Fibroblast of lung (primary cell): ENCODE data around the gene CALML6. TPM values are rescaled to one million over a fixed set of nuclear protein-coding genes. Genes with fewer than 3 reads are reported as not detected.

Source experiments
- DNase-seq, 2 donors: peaks; one replicate each; pipeline versions ENCODE4 v3.0.0 to v3.0.0-alpha.2; 2010; ENCODE audit warnings: low read depth in 2 of 2
- H2AFZ ChIP-seq: 2 replicates; pipeline ENCODE4 v1.5.1; 2012; ENCODE audit warnings: low read length, control low read depth, inconsistent platforms
- H3K27ac ChIP-seq: 2 replicates; pipeline ENCODE4 v1.5.1; 2011; ENCODE audit warnings: low read length, control low read depth; ENCODE audit not compliant: insufficient read depth
- H3K27me3 ChIP-seq: 2 replicates; pipeline ENCODE4 v1.5.1; 2011; ENCODE audit warnings: mild to moderate bottlenecking, low read length; ENCODE audit not compliant: control insufficient read depth, insufficient read depth
- H3K36me3 ChIP-seq: 2 replicates; pipeline ENCODE4 v1.5.1; 2011; ENCODE audit warnings: low read length; ENCODE audit not compliant: control insufficient read depth, insufficient read depth
- H3K4me1 ChIP-seq: 2 replicates; pipeline ENCODE4 v1.5.1; 2011; ENCODE audit warnings: low read length; ENCODE audit not compliant: control insufficient read depth, insufficient read depth; ENCODE audit errors: extremely low read depth
- H3K4me2 ChIP-seq: 2 replicates; pipeline ENCODE4 v1.5.1; 2011; ENCODE audit warnings: low read length, control low read depth; ENCODE audit not compliant: insufficient read depth; ENCODE audit errors: extremely low read depth
- H3K4me3 ChIP-seq, 4 experiments: fragments of 200-600 bp in 1 of 4; sonication (generic) in 1 of 4; replicated peaks in 1 of 4; 2 replicates each; pipeline ENCODE4 v1.5.1; 2011 to 2016; ENCODE audit warnings: low read length in 4 of 4, low read depth in 3 of 4, mild to moderate bottlenecking in 3 of 4, control low read depth in 2 of 4, inconsistent platforms in 1 of 4, mixed read lengths in 1 of 4; ENCODE audit not compliant: insufficient read depth in 1 of 4; ENCODE audit errors: control extremely low read depth in 1 of 4
- H3K79me2 ChIP-seq: 2 replicates; pipeline ENCODE4 v1.5.1; 2012; ENCODE audit warnings: mild to moderate bottlenecking, low read length, inconsistent platforms; ENCODE audit not compliant: control insufficient read depth, insufficient read depth
- H3K9ac ChIP-seq: 2 replicates; pipeline ENCODE4 v1.5.1; 2011; ENCODE audit warnings: mild to moderate bottlenecking, low read length, control low read depth; ENCODE audit not compliant: insufficient read depth
- H3K9me3 ChIP-seq: 2 replicates; pipeline ENCODE4 v1.5.1; 2012; ENCODE audit warnings: low read depth, low read length; ENCODE audit not compliant: control insufficient read depth, insufficient read depth
- H4K20me1 ChIP-seq: 2 replicates; pipeline ENCODE4 v1.5.1; 2011; ENCODE audit warnings: low read length; ENCODE audit not compliant: control insufficient read depth, insufficient read depth; ENCODE audit errors: extremely low read depth
- CTCF ChIP-seq, 2 donors: IDR thresholded peaks in 1 of 2; conservative IDR thresholded peaks in 1 of 2; 1 replicate in 1 of 2; 2 replicates in 1 of 2; pipeline ENCODE4 v1.5.1; 2011 to 2012; ENCODE audit warnings: low read length in 2 of 2, control low read depth in 1 of 2, inconsistent platforms in 1 of 2, low read depth in 1 of 2, mild to moderate bottlenecking in 1 of 2
- EZH2 ChIP-seq: IDR thresholded peaks from 2 replicates; pipeline ENCODE4 v1.5.1; 2012; ENCODE audit warnings: low read length, control low read depth, mild to moderate bottlenecking; ENCODE audit errors: missing control alignments
- polyA plus RNA-seq, 2 donors: library from polyadenylated mRNA; depleted of rRNA in 1 of 2; stranded (reverse) in 1 of 2; unstranded in 1 of 2; fragments of >200 nt; gene quantifications; 2 replicates each; pipeline ENCODE4 v1.2.1, GENCODE V29; 2011 to 2012; ENCODE audit warnings: missing spikeins in 1 of 2
- total RNA-seq: library from RNA; depleted of rRNA; stranded (reverse); fragments of >200 nt; gene quantifications from 2 replicates; pipeline ENCODE4 v1.2.1, GENCODE V29; 2014

Gene CALML6
- total and polyA plus RNA-seq, 2 donors (not counting 1 experiment from before 2014, with no cell fraction given) = 0.09 to 0.17 TPM

DNA sequence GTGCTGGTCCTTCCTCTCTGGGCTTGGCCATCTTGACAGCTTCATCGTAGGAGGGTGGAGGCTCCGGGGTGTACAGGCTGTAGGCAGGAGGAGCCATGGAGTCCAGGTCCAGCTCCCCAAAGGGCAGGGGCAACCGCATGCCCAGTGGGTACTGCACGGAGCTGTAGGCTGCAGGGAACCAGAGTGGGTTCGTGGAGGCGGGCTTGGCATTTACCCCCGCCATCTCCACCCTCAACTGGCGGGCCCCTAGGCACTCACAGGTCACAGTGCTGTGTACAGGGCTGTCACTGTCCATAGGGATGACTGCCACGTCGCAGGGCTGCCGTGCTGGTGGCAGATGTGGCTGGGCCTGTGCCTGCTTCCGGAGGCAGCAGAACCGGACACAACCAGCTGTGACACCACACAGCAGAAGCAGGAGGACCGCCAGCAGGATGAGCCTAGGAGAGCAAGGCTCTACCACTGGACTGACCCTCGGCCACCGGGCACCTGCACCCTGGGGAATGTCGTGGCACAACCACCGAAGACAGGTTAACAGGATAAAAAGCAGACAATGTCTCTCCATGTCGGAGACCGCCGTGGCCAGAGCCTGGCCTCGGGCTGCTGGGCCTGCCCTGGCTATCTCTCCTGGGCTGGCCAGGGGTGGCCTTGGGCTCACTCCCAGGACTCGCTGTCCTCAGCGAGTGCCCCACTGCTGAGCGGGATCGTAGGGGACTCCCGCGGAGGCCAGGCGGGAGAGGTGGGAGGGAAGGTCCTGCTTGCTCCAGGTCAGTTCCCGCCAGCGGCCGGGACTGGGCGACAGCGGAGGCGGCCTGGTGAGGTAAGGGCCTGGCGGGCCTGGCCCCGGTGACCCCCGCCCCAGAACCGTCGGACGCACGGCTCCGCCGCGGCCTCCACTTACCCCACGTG lies 3.2 kb downstream of the CALML6 start:
- no peak overlapping the region for H3K27ac ChIP-seq
- H3K79me2 ChIP-seq = no peaks in the 10 kb centered on the region
- peaks cover 4% of the 10 kb centered on the region for H3K27me3 ChIP-seq
- TF ChIP-seq EZH2 (no peak), CTCF (conservative IDR thresholded peaks at IDR 0.05 in 1 of 2, IDR thresholded peaks at IDR 0.05 in 1 of 2; ENCODE audit: low read depth in 1 of 2, low read length in 2 of 2) (no peak)
- DNase-seq = no peak
- no peak overlapping the region for H3K9ac ChIP-seq
- H3K36me3 ChIP-seq = no peaks in the 10 kb centered on the region
- no peak overlapping the region for H2AFZ ChIP-seq
- peaks cover 6% of the 10 kb centered on the region for H3K4me1 ChIP-seq
- H3K9me3 ChIP-seq = no peaks in the 10 kb centered on the region
- H3K4me3 ChIP-seq = peak overlapping the region in 3 of 4 experiments; percentile 33 to 55 (median 41)
- H3K4me2 ChIP-seq = peak overlapping the region; percentile 88
- no peaks in the 10 kb centered on the region for H4K20me1 ChIP-seq

- Histone ChIP-seq H3K27me3 (peaks cover 4% of the 10 kb centered on the region), H3K79me2 (no peaks in the 10 kb centered on the region), H3K27ac (no peak within 1 kb of the TSS), H4K20me1 (no peaks in the 10 kb centered on the region), H3K9ac (no peak within 1 kb of the TSS), H3K36me3 (no peaks in the 10 kb centered on the region), H3K4me1 (peaks cover 6% of the 10 kb centered on the region), H3K4me2 (peak within 1 kb of the TSS; percentile 88), H2AFZ (peak within 1 kb of the TSS; percentile 19), H3K4me3 (peak within 1 kb of the TSS in 3 of 4 experiments; percentile 33 to 55 (median 41)), H3K9me3 (no peaks in the 10 kb centered on the region)
- no peak for TF ChIP-seq CTCF (conservative IDR thresholded peaks at IDR 0.05 in 1 of 2, IDR thresholded peaks at IDR 0.05 in 1 of 2; ENCODE audit: low read depth in 1 of 2, low read length in 2 of 2)
- no peak for DNase-seq
These were observed 3.8 kb downstream of the CALML6 start, which contains the start of gene TMEM52 for GRCh38 chr1:1918901-1919303. TMEM52 (minus strand) TSS chr1:1919279; CDS start chr1:1919265, 14 bp downstream.

- peaks cover 4% of the 10 kb centered on the region for H3K27me3 ChIP-seq
- no peaks in the 10 kb centered on the region for H3K79me2 ChIP-seq
- no peak overlapping the region for H3K27ac ChIP-seq
- TF ChIP-seq EZH2 = no peak
- TF ChIP-seq CTCF (conservative IDR thresholded peaks at IDR 0.05 in 1 of 2, IDR thresholded peaks at IDR 0.05 in 1 of 2; ENCODE audit: low read depth in 1 of 2, low read length in 2 of 2) = no peak
- peak; percentile 89 to 96 for DNase-seq
- H3K9me3 ChIP-seq = no peaks in the 10 kb centered on the region
- H4K20me1 ChIP-seq = no peaks in the 10 kb centered on the region
- H3K9ac ChIP-seq = no peak overlapping the region
- peak overlapping the region; percentile 58 for H3K4me2 ChIP-seq
- H2AFZ ChIP-seq = peak overlapping the region; percentile 19
- H3K4me1 ChIP-seq = peaks cover 6% of the 10 kb centered on the region
- no peaks in the 10 kb centered on the region for H3K36me3 ChIP-seq
- peak overlapping the region in 1 of 4 experiments; percentile 55 for H3K4me3 ChIP-seq
These were observed 4.4 kb downstream of the CALML6 start for GRCh38 chr1:1919304-1920056.
